Smooth muscle cell (in vitro differentiated cells): ENCODE data around the gene FN1. TPM values are rescaled to one million over a fixed set of nuclear protein-coding genes. Genes with fewer than 3 reads are reported as not detected.

ENCODE experiments used
- DNase-seq: peaks from one replicate; lab custom pipeline; 2025; ENCODE audit not compliant: unreplicated experiment; lab: John Stamatoyannopoulos, UW
- H2AFZ ChIP-seq: fragments of 200-600 bp; sonication (generic); 2 replicates; pipeline ENCODE4 v1.6.0; 2016; ENCODE audit warnings: antibody characterized with exemption, low read depth, mild to moderate bottlenecking
- H3F3A ChIP-seq: fragments of 200-600 bp; sonication (generic); 2 replicates; pipeline ENCODE4 v1.6.0; 2017; ENCODE audit warnings: antibody characterized with exemption, low read depth
- H3K27ac ChIP-seq: fragments of 200-600 bp; sonication (generic); 2 replicates; pipeline ENCODE4 v1.5.1; 2016; ENCODE audit warnings: low read depth, mild to moderate bottlenecking
- H3K27me3 ChIP-seq: fragments of 200-600 bp; sonication (generic); 2 replicates; pipeline ENCODE4 v1.6.1; 2016; ENCODE audit warnings: low read depth, mild to moderate bottlenecking
- H3K36me3 ChIP-seq: fragments of 200-600 bp; sonication (generic); 2 replicates; pipeline ENCODE4 v1.5.1; 2016; ENCODE audit warnings: low read depth
- H3K4me1 ChIP-seq: fragments of 200-600 bp; sonication (generic); 2 replicates; pipeline ENCODE4 v1.5.1; 2016; ENCODE audit warnings: low read depth
- H3K4me2 ChIP-seq: fragments of 200-600 bp; sonication (generic); 2 replicates; pipeline ENCODE4 v1.6.0; 2016; ENCODE audit warnings: mild to moderate bottlenecking
- H3K4me3 ChIP-seq: fragments of 200-600 bp; sonication (generic); 2 replicates; pipeline ENCODE4 v1.5.1; 2016; ENCODE audit warnings: mild to moderate bottlenecking
- H3K79me2 ChIP-seq: fragments of 200-600 bp; sonication (generic); 2 replicates; pipeline ENCODE4 v1.6.0; 2016; ENCODE audit warnings: low read depth, mild to moderate bottlenecking
- H3K9ac ChIP-seq: fragments of 200-600 bp; sonication (generic); 2 replicates; pipeline ENCODE4 v1.6.0; 2016; ENCODE audit warnings: low read depth
- H3K9me3 ChIP-seq: fragments of 200-600 bp; sonication (generic); replicated peaks from 2 replicates; pipeline ENCODE4 v1.5.1; 2016; ENCODE audit warnings: low read depth
- H4K20me1 ChIP-seq: fragments of 200-600 bp; sonication (generic); 2 replicates; pipeline ENCODE4 v1.6.0; 2016; ENCODE audit warnings: low read depth
- CTCF ChIP-seq: fragments of 200-600 bp; sonication (generic); IDR thresholded peaks from 2 replicates; pipeline ENCODE4 v1.5.1; 2017; ENCODE audit warnings: borderline replicate concordance, mild to moderate bottlenecking, antibody characterized with exemption; ENCODE audit not compliant: insufficient read depth, poor library complexity, severe bottlenecking
- WGBS: methylation state at CpG from one replicate; pipeline ENCODE4 v1.1.7; 2016; ENCODE audit warnings: low lambda C conversion rate; 5-methylcytosine and 5-hydroxymethylcytosine counted together
- polyA plus RNA-seq: library from polyadenylated mRNA; unstranded; fragments of >200 nt; fragmentation: Nextera tagmentation; extraction: Ambion mirVana; gene quantifications from 2 replicates; pipeline ENCODE4 v1.2.1, GENCODE V29; 2016
- total RNA-seq: library from RNA; depleted of rRNA; stranded (reverse); fragments of >200 nt; gene quantifications from 2 replicates; pipeline ENCODE4 v1.2.3, GENCODE V29; 2014

Gene FN1
- total and polyA plus RNA-seq, 2 experiments from 2014 or later, result 10,917 to 21,295 TPM

GRCh38 chr2:215379948-215380347, 55.9 kb downstream of the FN1 start:
- Histone ChIP-seq H3K27me3 (no peaks in the 10 kb centered on the region), H3K27ac (peak overlapping the region; percentile 84), H3K4me2 (no peak overlapping the region), H3K4me1 (no peaks in the 10 kb centered on the region), H2AFZ (no peak overlapping the region), H3F3A (peaks cover 95% of the 10 kb centered on the region), H4K20me1 (peaks cover 100% of the 10 kb centered on the region), H3K79me2 (peaks cover 25% of the 10 kb centered on the region), H3K36me3 (peaks cover 89% of the 10 kb centered on the region), H3K4me3 (no peak overlapping the region), H3K9ac (no peak overlapping the region), H3K9me3 (no peaks in the 10 kb centered on the region)
- DNase-seq, result no peak
- no peak for TF ChIP-seq CTCF
- 95% methylated on average over 6 of the region's 6 CpGs for WGBS

- Histone ChIP-seq H3K9me3 (no peaks in the 10 kb centered on the region), H4K20me1 (peaks cover 100% of the 10 kb centered on the region), H3K27ac (peak overlapping the region; percentile 84), H3F3A (peaks cover 97% of the 10 kb centered on the region), H3K9ac (no peak overlapping the region), H3K79me2 (peaks cover 25% of the 10 kb centered on the region), H3K27me3 (no peaks in the 10 kb centered on the region), H3K4me2 (no peak overlapping the region), H3K4me1 (no peaks in the 10 kb centered on the region), H3K36me3 (peaks cover 89% of the 10 kb centered on the region), H2AFZ (no peak overlapping the region), H3K4me3 (no peak overlapping the region)
- no peak for TF ChIP-seq CTCF
- WGBS, result 94% methylated on average over 7 of the region's 7 CpGs
- DNase-seq, result no peak
These were observed 56.8 kb downstream of the FN1 start for GRCh38 chr2:215379039-215379438.

GRCh38 chr2:215378045-215378444, 57.8 kb downstream of the FN1 start:
- Histone ChIP-seq H3K9me3 (no peaks in the 10 kb centered on the region), H3F3A (peaks cover 97% of the 10 kb centered on the region), H2AFZ (no peak overlapping the region), H3K79me2 (peaks cover 25% of the 10 kb centered on the region), H3K36me3 (peaks cover 84% of the 10 kb centered on the region), H3K27me3 (no peaks in the 10 kb centered on the region), H3K9ac (no peak overlapping the region), H3K27ac (peak overlapping the region; percentile 84), H3K4me2 (no peak overlapping the region), H4K20me1 (peaks cover 100% of the 10 kb centered on the region), H3K4me1 (no peaks in the 10 kb centered on the region), H3K4me3 (no peak overlapping the region)
- DNase-seq, result no peak
- 91% methylated on average over 3 of the region's 3 CpGs for WGBS
- no peak for TF ChIP-seq CTCF

GRCh38 chr2:215377283-215377682, 58.6 kb downstream of the FN1 start:
- Histone ChIP-seq H3F3A (peaks cover 97% of the 10 kb centered on the region), H3K4me1 (no peaks in the 10 kb centered on the region), H3K9ac (no peak overlapping the region), H3K79me2 (peaks cover 24% of the 10 kb centered on the region), H3K27ac (peak overlapping the region; percentile 84), H3K4me3 (no peak overlapping the region), H3K27me3 (no peaks in the 10 kb centered on the region), H4K20me1 (peaks cover 100% of the 10 kb centered on the region), H2AFZ (no peak overlapping the region), H3K36me3 (peaks cover 86% of the 10 kb centered on the region), H3K4me2 (no peak overlapping the region), H3K9me3 (no peaks in the 10 kb centered on the region)
- no peak for TF ChIP-seq CTCF
- WGBS, result 69% methylated on average over 2 of the region's 2 CpGs
- no peak for DNase-seq
